H7 (cell line): ENCODE results near the gene TOPBP1. TPM values are rescaled to one million over a fixed set of nuclear protein-coding genes. Genes with fewer than 3 reads are reported as not detected.
"Not testable (repeated sequence)": the region's sequence is repeated elsewhere in the genome, so short reads cannot be mapped to it uniquely, and the experiment has no call there.

Experiments used
- DNase-seq: peaks from one replicate; pipeline ENCODE4 v3.0.0; 2012
- H3K27me3 ChIP-seq: 2 replicates; pipeline ENCODE4 v1.6.0; 2011; ENCODE audit warnings: mild to moderate bottlenecking, low read length; ENCODE audit not compliant: control insufficient read depth, insufficient read depth
- H3K36me3 ChIP-seq: replicated peaks from 2 replicates; pipeline ENCODE4 v1.5.1; 2011; ENCODE audit warnings: low read length; ENCODE audit not compliant: control insufficient read depth, insufficient read depth
- H3K4me3 ChIP-seq: 2 replicates; pipeline ENCODE4 v1.5.1; 2011; ENCODE audit warnings: low read depth, mild to moderate bottlenecking, control low read depth, low read length, moderate library complexity; ENCODE audit not compliant: insufficient read depth
- total RNA-seq: library from RNA; depleted of rRNA; stranded (reverse); fragments of >200 nt; shearing (Covaris generic); gene quantifications from 2 replicates; pipeline ENCODE4 v1.2.3, GENCODE V29; 2014

TOPBP1 gene
- total RNA-seq, 1 experiment from 2014 or later: 36.3 TPM

- Histone ChIP-seq H3K4me3 (no peak overlapping the region), H3K27me3 (no peaks in the 10 kb centered on the region), H3K36me3 (no peaks in the 10 kb centered on the region)
- DNase-seq: no peak
Observed at GRCh38 chr3:133692759-133693158, 31.0 kb upstream of the TOPBP1 start.

GRCh38 chr3:133691273-133692107 is 29.7 kb upstream of the TOPBP1 start:
- H3K4me3 ChIP-seq: no peak overlapping the region
- no peak for DNase-seq
- no peaks in the 10 kb centered on the region for H3K36me3 ChIP-seq
- H3K27me3 ChIP-seq: no peaks in the 10 kb centered on the region

GRCh38 chr3:133677993-133678392 is 16.3 kb upstream of the TOPBP1 start:
- not testable (repeated sequence) for H3K4me3 ChIP-seq, H3K36me3 ChIP-seq, DNase-seq
- peaks cover 19% of the 10 kb centered on the region for H3K27me3 ChIP-seq

- Histone ChIP-seq H3K27me3 (peaks cover 19% of the 10 kb centered on the region), H3K4me3 (no peak overlapping the region), H3K36me3 (no peaks in the 10 kb centered on the region)
- peak; percentile 46 for DNase-seq
Observed at GRCh38 chr3:133676336-133677118, 14.8 kb upstream of the TOPBP1 start.

GRCh38 chr3:133675631-133676335 is 14.0 kb upstream of the TOPBP1 start:
- Histone ChIP-seq H3K27me3 (peaks cover 19% of the 10 kb centered on the region), H3K4me3 (no peak overlapping the region), H3K36me3 (no peaks in the 10 kb centered on the region)
- DNase-seq: no peak

- peak; percentile 74 for DNase-seq
- H3K4me3 ChIP-seq: peak overlapping the region; percentile 41
Observed at GRCh38 chr3:133674290-133674919, 12.7 kb upstream of the TOPBP1 start.

GRCh38 chr3:133673746-133674145 is 12.0 kb upstream of the TOPBP1 start:
- DNase-seq: no peak
- H3K4me3 ChIP-seq: peak overlapping the region; percentile 41; the same call in 1 of the 2 replicates
- no peaks in the 10 kb centered on the region for H3K36me3 ChIP-seq
- H3K27me3 ChIP-seq: peaks cover 19% of the 10 kb centered on the region

More at GRCh38 chr3:133674290-133674919, 12.7 kb upstream of the TOPBP1 start:
- H3K27me3 ChIP-seq: peaks cover 19% of the 10 kb centered on the region
- H3K36me3 ChIP-seq: no peaks in the 10 kb centered on the region

GRCh38 chr3:133672461-133672860 is 10.7 kb upstream of the TOPBP1 start:
- no peak for DNase-seq
- Histone ChIP-seq H3K27me3 (peaks cover 19% of the 10 kb centered on the region), H3K4me3 (no peak overlapping the region), H3K36me3 (no peaks in the 10 kb centered on the region)

DNA sequence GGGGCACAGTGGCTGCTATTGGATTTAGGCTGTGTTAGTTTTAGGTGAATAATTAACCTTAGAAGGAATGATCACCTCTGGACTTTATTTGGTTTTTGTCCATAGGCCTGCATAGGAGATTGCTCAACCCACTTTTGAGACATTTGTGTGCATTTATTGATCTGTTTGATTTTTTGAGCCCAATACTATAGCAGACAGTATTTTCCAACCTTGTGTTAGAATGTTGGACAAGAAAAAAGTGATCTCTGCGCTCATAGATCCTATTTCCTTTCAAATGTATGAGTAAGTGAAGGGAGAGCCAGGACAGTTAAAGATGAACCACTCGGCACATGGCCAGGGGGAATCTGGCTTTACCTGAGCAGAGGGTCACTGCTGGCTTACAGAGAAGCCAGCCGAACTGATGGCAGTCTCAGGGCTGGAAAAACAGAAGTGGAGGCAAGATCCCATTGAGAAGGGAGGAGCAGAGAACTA is 8.8 kb upstream of the TOPBP1 start:
- H3K27me3 ChIP-seq: peaks cover 17% of the 10 kb centered on the region
- DNase-seq: no peak
- H3K36me3 ChIP-seq: no peaks in the 10 kb centered on the region
- H3K4me3 ChIP-seq: no peak overlapping the region

GRCh38 chr3:133669949-133670524 is 8.3 kb upstream of the TOPBP1 start:
- H3K27me3 ChIP-seq: peaks cover 17% of the 10 kb centered on the region

DNA sequence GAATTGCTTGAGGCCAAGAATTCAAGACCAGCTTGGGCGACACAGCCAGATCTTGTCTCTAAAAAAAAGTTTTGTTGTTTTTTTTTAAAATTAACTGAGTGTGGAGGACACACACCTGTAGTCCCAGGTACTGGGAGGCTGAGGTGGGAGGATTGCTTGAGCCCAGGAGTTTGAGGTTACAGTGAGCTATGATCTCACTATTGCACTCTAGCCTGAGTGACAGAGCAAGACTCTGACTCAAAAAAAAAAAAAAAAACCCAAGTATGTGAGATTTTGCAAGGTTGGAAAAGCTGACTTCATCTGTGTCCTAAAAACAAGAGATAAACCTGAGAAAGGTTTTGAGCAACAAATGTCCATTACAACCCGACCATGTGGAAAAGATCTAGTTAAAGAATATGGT is 5.4 kb upstream of the TOPBP1 start:
- H3K36me3 ChIP-seq: no peaks in the 10 kb centered on the region
- DNase-seq: no peak

More at GRCh38 chr3:133669949-133670524, 8.3 kb upstream of the TOPBP1 start:
- DNase-seq: no peak
- Histone ChIP-seq H3K36me3 (no peaks in the 10 kb centered on the region), H3K4me3 (no peak overlapping the region)

DNA sequence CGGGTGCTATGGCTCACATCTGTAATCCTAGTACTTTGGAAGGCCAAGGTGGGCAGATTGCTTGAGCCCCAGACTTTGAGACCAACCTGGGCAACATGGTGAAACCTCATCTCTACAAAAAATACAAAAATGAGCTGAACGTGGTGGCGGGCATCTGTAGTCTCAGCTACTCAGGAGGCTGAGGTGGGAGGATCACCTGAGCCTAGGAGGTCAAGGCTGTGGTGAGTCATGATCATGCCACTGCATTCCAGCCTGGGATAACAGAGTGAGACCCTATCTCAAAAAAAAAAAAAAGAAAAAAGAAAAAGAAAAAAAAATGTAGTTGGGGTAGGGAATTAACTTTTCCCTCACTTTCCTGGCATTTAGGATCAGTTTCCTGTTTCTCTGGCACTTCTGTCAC is 3.4 kb upstream of the TOPBP1 start:
- H3K4me3 ChIP-seq, H3K27me3 ChIP-seq, H3K36me3 ChIP-seq, DNase-seq: not testable (repeated sequence)

More for the DNA sequence above, 5.4 kb upstream of the TOPBP1 start:
- Histone ChIP-seq H3K27me3 (no peaks in the 10 kb centered on the region), H3K4me3 (no peak overlapping the region)

DNA sequence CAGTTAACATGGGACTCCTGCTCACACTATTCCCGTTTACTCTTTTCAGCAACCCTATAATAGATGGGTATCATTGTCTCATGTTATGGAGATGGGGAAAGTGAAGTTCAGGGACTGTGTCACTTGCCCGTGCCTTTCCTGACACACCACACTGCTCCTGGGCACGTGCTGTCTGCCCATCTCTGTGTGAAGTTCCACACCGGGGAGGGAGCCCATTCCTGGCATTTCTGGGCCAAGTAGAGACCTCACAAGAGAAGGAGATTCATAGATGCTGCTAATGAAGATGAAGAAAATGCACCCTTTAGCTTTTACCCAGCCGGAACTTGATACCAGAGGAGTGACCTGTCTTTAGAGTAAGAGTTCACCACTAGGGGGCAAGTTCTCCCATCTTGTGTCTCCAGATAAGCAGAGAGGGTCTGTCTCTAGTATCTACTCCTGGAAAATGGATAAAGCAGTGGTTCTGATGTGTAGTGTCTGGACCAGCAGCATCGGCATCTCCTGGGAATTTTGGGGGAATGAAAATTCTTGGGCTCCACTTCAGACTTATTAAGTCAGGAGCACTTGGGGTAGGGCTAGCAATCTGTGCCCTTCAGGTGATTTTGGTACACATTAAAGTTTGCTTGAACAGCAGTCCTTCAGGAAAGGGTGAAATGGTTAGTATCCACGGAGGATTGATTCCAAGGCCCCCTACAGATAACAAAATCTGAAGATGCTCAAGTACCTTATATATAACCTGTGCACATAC is 2.0 kb upstream of the TOPBP1 start:
- peak; percentile 70 for DNase-seq
- H3K36me3 ChIP-seq: no peaks in the 10 kb centered on the region
- H3K4me3 ChIP-seq: no peak overlapping the region
- H3K27me3 ChIP-seq: no peaks in the 10 kb centered on the region
